DND-41 (cell line): ENCODE results near the gene TPRX1.

ENCODE experiments used
- CTCF ChIP-seq: IDR thresholded peaks from 2 replicates; pipeline ENCODE4 v1.5.1; 2012; ENCODE audit warnings: borderline replicate concordance, low read length, moderate library complexity, mild to moderate bottlenecking; ENCODE audit not compliant: poor library complexity, severe bottlenecking; ENCODE audit errors: extremely low read depth
- EZH2 ChIP-seq: IDR thresholded peaks from 3 replicates; pipeline ENCODE4 v1.6.1; 2012; ENCODE audit warnings: borderline replicate concordance, low read depth, mild to moderate bottlenecking, moderate library complexity, low read length, inconsistent platforms; ENCODE audit not compliant: severe bottlenecking

- TF ChIP-seq CTCF (no peak), EZH2 (no peak)
Measured at GRCh38 chr19:47839913-47840312, 35.6 kb upstream of the TPRX1 start.
